GF-D8 (cell line): ENCODE data around the gene UBE2R2.
A peak's percentile ranks its signal among the peaks of the same experiment; 100 is the strongest.
"Not testable (repeated sequence)": the region's sequence is repeated elsewhere in the genome, so short reads cannot be mapped to it uniquely, and the experiment has no call there.

Experiments used
- DNase-seq: peaks from one replicate; lab custom pipeline; 2025; lab: John Stamatoyannopoulos, UW

Gene UBE2R2

DNA sequence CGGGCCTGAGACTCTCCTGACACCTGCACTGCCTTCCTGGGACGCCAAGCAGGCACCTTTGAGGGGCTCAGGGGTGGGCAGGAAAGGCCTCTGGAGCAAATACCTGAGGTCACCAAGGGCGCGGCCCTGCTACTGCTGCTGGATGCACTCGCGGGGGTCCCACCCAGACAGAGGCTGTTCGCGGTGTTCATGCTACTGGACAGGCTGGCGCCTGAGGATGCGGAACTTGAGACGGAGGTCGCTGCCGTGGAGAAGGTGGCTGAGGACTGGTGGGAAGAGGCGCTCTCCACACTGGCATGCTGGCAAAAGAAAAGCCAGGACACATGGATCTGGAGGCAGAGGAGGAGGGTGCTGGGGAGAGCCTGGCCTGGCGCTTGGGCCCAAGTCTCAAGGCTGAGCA, 110.7 kb downstream of the UBE2R2 start:
- DNase-seq, result no peak

DNA sequence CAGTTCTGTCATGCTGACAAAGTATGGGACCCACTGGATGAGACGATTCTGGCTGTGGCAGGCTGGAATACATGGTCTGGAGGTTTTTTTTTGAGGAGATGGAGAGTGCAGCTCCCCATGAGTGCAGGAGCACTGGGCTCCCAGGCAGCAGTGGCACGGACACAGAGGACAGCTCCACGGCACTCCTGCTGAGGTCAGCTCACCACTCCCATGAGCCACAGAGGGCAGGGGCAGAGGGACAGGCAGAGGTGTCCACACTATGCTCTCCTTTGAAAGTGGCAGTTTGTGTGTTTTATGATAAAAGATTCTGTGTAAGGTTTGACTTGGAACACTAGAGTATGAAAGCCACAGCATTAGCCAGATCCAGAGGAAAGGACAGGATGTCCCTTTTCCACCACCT, 114.4 kb downstream of the UBE2R2 start:
- no peak for DNase-seq

DNA sequence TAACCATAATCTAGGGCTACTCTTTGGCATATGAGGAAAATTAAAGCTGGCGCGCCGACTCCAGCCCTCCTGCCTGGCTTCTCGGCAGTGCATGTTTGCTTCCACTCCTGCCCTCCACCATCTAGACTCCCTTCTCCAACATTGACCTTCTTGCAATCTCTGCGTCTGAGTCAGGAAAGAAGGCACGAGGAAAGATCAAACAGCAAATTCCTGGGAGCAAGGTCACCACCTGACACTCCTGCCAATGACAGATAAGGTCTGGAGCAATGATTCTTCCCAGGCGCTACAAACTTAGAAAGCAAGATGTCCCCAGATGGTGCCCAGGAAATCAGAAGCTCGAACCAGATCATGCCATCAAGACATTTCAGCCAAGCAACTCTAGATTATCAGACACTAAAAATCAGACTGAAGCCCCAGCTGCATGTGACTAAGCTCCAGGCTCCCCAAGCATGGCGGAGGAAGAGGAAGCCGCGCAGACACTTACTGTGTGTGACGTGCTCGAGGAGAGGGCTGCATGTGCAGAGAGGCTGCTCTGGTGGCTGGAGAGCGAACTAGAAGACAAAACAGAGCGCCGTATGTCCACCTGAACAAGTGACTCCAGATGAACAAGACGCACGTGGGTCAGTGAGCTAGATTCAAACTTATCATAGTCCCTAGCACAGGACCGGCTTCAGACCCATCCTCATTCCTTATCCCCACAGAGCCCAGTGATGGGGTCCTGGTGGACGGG, 115.3 kb downstream of the UBE2R2 start:
- DNase-seq, result no peak

DNA sequence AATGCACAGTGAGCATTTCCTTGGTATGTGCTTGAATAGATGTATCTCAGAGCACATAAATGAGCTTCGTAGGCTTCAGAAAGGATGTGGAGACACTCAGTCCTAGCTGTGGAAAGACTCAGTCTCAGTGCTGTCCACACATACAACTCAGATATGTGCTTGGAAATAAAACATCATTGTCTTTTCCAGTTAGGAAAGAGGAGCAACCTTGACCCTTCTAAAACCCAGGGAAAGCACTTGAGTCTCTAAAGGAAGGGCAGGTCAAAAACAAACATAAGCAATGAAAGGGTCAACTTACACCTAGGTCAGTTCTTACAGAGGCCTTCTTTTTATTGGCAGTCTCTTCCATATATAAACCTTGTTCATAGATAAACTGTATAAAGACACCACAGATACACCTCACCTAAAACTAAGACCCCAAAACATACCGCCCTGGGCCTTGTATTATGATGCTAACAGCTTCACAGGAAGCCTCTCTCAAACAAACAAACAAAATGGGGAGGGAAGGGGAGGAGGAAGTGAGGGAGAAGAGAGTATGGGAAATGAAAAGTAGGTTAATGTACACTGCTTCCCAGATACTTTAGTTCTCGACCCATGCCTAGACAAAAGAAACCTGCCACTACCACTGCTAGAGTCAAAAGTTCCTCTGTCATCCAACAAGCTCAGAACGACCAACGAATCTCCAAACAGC, 117.4 kb downstream of the UBE2R2 start:
- DNase-seq, result no peak

DNA sequence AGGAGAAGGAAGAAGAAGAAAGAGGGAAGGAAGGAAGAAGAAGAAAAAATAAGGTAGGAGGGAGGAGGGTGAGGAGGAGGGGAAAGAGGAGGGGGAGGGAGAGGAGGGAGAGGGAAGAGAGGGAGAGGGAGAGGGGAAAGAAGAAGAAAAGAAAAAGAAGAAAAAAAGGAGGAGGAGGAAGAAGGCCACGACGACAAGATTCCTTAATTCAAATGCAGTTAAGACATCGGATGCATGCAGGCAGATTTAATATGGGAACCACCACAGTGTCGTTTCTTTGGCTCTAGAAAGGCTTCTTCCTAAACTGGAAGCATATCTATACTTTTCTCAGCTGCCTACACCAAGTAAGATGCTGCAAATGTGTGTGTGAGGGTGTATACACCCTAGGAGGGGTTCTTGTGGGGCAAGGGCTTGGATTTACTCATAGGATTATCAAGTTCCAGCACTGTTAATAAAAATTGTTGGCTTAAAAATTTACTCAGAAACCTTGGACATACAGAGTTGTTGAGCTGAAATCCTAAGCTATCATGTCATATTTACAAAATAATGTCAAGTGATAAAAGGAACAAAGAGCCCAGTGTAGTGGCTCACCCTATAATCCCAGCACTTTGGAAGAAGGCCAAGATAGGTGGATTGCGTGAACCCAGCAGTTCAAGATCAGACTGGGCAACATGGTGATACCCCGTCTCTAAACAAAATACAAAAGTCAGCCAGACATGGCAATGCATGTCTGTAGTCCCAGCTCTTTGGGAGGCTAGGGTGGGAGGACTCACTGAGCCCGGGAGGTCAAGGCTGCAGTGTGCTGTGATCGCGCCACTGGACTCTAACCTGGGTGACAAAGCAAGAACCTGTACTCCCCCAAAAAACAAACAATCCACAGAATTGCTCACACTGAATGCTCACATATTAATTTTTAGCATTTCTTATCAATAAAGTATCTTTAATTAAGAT, 123.2 kb downstream of the UBE2R2 start:
- no peak for DNase-seq

DNA sequence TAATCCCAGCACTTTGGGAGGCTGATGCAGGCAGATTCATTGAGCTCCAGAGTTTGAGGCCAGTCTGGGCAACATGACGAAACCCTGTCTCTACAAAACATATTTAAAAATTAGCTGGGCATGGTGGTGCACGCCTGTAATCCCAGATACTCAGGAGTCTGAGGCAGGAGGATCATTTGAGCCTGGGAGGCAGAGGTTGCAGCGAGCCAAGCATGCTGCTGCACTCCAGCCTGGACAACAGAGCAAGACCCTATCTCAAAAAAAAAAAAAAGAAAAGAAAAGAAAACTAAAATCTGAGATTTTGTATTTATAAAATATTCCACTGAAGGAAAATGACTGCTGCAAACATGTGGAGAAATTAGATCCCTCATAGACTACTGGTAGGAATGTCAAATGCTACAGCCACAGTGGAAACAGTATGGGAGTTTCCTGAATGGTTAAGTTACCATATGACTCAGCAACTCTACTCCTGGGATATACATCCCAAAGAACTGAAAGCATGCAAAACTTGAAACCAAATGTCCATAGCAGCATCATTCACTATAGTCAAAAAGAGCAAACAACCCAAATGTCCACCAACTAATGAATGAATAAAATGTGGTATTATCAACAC, 125.6 kb downstream of the UBE2R2 start:
- no peak for DNase-seq

DNA sequence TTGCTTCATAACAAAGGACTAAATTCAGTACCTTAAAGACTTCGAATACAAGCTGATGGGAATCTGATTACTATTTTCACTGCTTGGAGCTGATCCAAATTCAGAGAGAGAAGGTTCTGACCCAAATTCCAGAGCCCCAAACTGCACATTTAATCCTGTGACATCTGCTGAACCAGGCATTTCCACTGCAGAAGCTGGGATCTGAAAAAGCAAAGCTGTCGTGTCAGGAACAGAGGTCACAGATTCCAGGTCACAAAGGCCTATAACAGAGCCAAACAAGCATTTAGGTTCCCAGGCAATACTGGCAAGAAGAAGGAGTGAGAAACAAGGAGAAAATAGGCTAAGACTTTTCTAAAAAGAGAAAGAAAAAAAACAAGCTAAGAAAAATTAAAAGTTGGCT, 126.4 kb downstream of the UBE2R2 start:
- no peak for DNase-seq

DNA sequence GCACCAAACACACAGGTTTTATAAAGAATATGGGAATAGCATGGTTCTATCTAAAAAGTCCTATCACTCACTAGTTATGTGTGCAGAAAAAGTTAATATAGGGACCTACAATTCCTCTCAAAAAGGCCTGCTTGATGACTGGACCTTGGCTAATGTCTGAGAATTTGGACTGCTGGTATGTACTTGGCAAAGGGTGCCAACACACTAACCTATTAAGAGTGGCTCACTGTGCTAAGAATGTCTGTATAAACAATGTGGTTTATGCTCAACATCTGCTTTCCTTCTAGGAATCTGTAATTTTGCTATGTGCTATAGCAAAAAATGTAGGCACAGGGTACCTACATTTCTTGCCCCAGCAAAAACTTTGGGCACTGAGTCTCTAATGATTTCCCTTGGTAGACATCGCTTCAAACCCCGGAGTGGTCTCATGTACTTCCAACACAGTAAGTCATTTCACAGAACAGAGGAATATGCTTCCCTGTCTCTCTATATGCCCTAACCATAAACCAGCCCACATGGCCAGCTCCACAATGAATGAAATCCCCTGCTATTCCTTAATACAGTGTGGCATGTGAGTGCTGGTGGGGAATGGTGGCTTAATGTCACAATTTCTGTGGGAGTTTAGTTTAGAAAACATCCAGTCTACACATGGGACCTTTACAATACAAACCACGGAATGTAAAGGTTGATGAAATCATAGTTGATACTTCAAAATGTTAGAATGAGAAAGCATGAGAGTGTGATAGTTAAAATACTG, 130.0 kb downstream of the UBE2R2 start:
- no peak for DNase-seq

DNA sequence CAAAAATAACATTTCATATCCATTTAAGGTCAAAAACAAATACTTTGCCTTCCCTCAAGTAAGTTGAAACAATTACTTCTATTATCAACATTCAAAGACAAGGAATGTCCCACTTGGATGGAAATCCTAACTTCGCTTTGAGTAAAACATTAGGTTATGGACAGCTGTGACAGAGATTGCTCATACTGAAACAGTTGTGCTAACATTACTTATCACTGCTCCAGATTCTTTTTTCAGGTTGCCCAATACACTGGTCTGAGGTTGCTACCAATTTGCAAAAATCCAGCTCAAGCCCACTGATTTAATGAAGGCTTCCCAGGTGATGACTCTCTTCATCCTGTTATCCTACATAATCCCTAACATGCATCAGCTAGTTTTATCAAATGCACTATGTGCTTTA, 133.4 kb downstream of the UBE2R2 start:
- no peak for DNase-seq

DNA sequence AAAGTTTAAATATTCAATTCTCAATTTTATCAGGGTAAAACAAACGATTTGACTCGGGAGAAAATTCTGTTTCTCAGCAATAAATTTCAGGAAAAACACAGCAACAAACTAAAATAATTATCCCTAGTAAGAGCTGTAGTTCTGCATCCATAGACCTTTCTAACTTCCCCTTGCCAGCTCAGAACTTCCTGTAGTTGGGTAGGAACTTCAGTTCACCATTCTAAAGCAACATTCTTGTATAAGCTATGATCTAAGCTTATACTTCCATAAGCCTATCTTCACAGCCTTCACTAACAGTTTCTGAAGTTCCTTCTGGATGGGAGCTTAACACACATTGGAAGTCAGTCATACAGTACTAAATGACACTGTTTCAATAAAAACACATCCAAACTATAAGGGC, 135.1 kb downstream of the UBE2R2 start:
- DNase-seq, result peak; percentile 3

DNA sequence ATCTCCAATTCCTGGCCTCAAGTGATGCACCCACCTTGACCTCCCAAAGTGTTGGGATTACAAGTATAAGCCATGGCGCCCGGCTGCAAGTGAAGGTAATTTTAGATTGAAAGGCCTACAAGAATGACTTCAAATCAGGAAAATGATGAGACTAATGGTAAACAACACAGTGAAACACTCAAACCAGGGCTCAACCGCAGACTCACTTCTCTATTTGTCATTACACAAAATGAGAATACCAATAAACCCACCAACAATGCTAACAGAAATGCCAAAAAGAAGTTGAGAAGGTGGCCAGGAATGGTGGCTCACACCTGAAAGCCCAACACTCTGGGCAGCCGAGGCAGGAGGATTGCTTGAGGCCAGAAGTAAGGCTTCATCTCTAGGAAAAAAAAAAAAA, 139.6 kb downstream of the UBE2R2 start:
- DNase-seq, result no peak

DNA sequence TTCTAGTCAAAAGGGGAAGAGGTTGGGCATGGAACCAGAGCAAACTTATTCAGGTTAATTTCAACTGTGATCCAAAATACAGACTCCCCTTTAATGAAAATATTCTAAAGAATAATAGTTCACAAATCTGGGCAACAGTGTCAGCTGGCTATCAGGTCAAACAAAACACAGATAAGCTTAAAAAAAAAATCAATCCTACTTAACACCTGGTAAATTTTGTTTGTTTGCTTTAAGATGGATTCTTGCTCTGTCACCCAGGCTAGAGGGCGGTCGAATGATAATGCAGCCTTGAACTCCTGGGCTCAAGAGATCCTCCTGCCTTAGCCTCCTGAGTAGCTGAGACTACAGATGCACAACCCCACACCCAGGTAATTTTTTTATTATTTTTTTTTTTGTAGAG, 142.8 kb downstream of the UBE2R2 start:
- DNase-seq, result no peak

DNA sequence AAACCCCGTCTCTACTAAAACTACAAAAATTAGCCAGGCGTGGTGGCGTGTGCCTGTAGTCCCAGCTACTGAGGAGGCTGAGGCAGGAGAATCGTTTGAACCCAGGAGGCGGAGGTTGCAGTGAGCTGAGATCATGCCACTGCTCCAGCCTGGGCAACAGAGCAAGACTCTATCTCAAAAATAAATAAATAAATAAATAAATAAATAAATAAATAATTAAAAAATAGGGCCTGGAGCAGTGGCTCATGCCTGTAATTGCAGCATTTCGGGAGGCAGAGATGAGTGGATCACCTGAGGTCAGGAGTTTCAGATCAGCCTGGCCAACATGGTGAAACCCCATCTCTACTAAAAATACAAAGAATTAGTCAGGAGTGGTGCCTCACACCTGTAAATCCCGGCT, 145.5 kb downstream of the UBE2R2 start:
- not testable (repeated sequence) for DNase-seq

DNA sequence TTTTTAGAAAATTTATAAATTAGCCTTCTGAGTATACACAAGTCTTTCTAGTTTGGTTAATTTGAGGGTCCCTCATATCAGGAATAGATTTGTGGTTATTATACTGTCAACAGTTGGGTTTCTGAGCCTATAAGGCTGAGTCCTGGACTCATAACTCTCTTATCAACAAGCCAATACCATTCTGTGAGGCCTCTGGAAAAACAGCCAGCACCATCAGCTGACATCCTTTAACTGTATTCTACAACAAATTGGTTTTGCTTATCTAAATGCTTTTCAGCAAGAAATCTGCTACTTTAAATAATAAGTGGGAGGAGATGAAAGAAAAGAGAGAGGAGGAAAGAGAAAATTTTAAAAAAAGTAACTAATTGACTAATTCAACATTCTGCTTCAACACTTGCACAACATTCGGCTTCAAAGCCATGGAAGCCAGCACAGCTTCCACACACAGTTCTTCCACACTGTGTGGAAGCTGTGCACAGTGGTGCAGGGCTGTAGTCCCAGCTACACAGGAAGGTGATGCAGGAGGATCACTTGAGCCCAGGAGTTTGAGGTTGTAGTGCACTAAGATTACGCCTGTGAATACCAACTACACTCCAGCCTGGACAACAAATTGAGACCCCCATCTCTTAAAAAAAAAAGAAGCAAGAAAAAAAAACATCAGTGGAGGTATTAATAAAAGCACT, 147.3 kb downstream of the UBE2R2 start:
- DNase-seq, result no peak
